GM12878 (cell line): ENCODE results near the gene FN3K. TPM values are rescaled to one million over a fixed set of nuclear protein-coding genes. Genes with fewer than 3 reads are reported as not detected.

Source experiments
- ATAC-seq: fragments of 200-7000 bp; cut with Tn5 transposase; 3 replicates; pipeline ENCODE4 v1.9.1; 2020; ENCODE audit warnings: mild to moderate bottlenecking, moderate library complexity
- BruUV-seq: library from RNA; stranded (reverse); fragments of 400-500 nt; replicated peaks from 2 replicates; lab custom pipeline; 2021; lab: Mats Ljungman, UMichigan
- CTCF ChIA-PET: fragments of 300-600 bp; sonication (Branson Sonifier 250); formaldehyde crosslinking; extraction: SDS; loops from one replicate; lab custom pipeline; 2021; ENCODE audit warnings: inconsistent platforms; lab: Yijun Ruan, JAX
- POLR2A ChIA-PET: fragments of 350-600 bp; formaldehyde crosslinking; extraction: SDS; loops from one replicate; lab custom pipeline; 2021; ENCODE audit warnings: inconsistent platforms; lab: Charles Lee
- RAD21 ChIA-PET: fragments of 300-600 bp; sonication (Branson Sonifier 250); formaldehyde crosslinking; loops from one replicate; lab custom pipeline; 2023; ENCODE audit warnings: antibody characterized with exemption; ENCODE audit not compliant: unreplicated experiment; lab: Charles Lee
- SMC1A ChIA-PET: fragments of 300-600 bp; sonication (Branson Sonifier 250); formaldehyde crosslinking; loops from one replicate; lab custom pipeline; 2023; ENCODE audit not compliant: unreplicated experiment, uncharacterized antibody; lab: Charles Lee
- DNase-seq: peaks from one replicate; pipeline ENCODE4 v3.0.0-alpha.2; 2011; ENCODE audit warnings: low read depth, low spot score
- FAIRE-seq: peaks from 3 replicates; lab custom pipeline; 2011; peaks lifted over from hg19 to GRCh38; lab: Jason Lieb, UNC
- H2AFZ ChIP-seq: 2 replicates; pipeline ENCODE4 v1.6.0; 2011; ENCODE audit warnings: low read depth, low read length, control low read depth; ENCODE audit not compliant: control insufficient read depth
- H3K27ac ChIP-seq: 2 replicates; pipeline ENCODE4 v1.5.1; 2011; ENCODE audit warnings: control low read depth; ENCODE audit not compliant: control insufficient read depth, insufficient read depth
- H3K27me3 ChIP-seq, 2 experiments: replicated peaks in 1 of 2; 2 replicates each; pipeline versions ENCODE4 v1.6.0 to v1.6.1; 2011; ENCODE audit warnings: low read length in 1 of 2; ENCODE audit not compliant: control insufficient read depth in 2 of 2, insufficient read depth in 2 of 2
- H3K36me3 ChIP-seq, 2 experiments: 2 replicates each; pipeline ENCODE4 v1.5.1; 2011; ENCODE audit warnings: low read length in 1 of 2; ENCODE audit not compliant: control insufficient read depth in 2 of 2, insufficient read depth in 2 of 2
- H3K4me1 ChIP-seq: 2 replicates; pipeline ENCODE4 v1.6.1; 2011; ENCODE audit warnings: mild to moderate bottlenecking, low read length, moderate library complexity, mixed read lengths; ENCODE audit not compliant: control insufficient read depth, insufficient read depth
- H3K4me2 ChIP-seq: 2 replicates; pipeline ENCODE4 v1.6.0; 2011; ENCODE audit warnings: control low read depth; ENCODE audit not compliant: control insufficient read depth, insufficient read depth
- H3K4me3 ChIP-seq: fragments of 200-600 bp; sonication (generic); 2 replicates; pipeline ENCODE4 v1.5.1; 2016
- H3K79me2 ChIP-seq: 2 replicates; pipeline ENCODE4 v1.6.0; 2011; ENCODE audit warnings: low read length; ENCODE audit not compliant: control insufficient read depth, insufficient read depth
- H3K9ac ChIP-seq: 2 replicates; pipeline ENCODE4 v1.8.0; 2011; ENCODE audit warnings: low read length, control low read depth, mixed read lengths; ENCODE audit not compliant: control insufficient read depth, insufficient read depth
- H3K9me3 ChIP-seq: replicated peaks from 3 replicates; pipeline ENCODE4 v1.5.1; 2011; ENCODE audit warnings: mild to moderate bottlenecking, low read length; ENCODE audit not compliant: control insufficient read depth, insufficient read depth
- H4K20me1 ChIP-seq: 2 replicates; pipeline ENCODE4 v1.6.0; 2011; ENCODE audit not compliant: control insufficient read depth, insufficient read depth
- ATF7 ChIP-seq: fragments of 450-650 bp; IDR thresholded peaks from 2 replicates; pipeline ENCODE4 v1.6.1; 2016; ENCODE audit warnings: low read depth, mild to moderate bottlenecking
- BRCA1 ChIP-seq: IDR thresholded peaks from 2 replicates; pipeline ENCODE4 v1.6.1; 2011; ENCODE audit warnings: low read depth, low read length, improper control_type of control experiment
- FOXK2 ChIP-seq: fragments of 450-650 bp; IDR thresholded peaks from 2 replicates; pipeline ENCODE4 v1.6.1; 2017; ENCODE audit warnings: mild to moderate bottlenecking, moderate library complexity
- IRF3 ChIP-seq: fragments of 450-650 bp; IDR thresholded peaks from 2 replicates; pipeline ENCODE4 v1.6.1; 2014; ENCODE audit warnings: mild to moderate bottlenecking
- IRF5 ChIP-seq: fragments of 450-650 bp; IDR thresholded peaks from 2 replicates; pipeline ENCODE4 v1.6.1; 2017; ENCODE audit warnings: borderline replicate concordance
- LARP7 ChIP-seq: fragments of 450-650 bp; IDR thresholded peaks from 2 replicates; pipeline ENCODE4 v1.6.1; 2017; ENCODE audit warnings: mild to moderate bottlenecking
- MAX ChIP-seq: IDR thresholded peaks from 2 replicates; pipeline ENCODE4 v1.6.1; 2012; ENCODE audit warnings: low read depth, low read length, improper control_type of control experiment
- MEF2A ChIP-seq: IDR thresholded peaks from 2 replicates; pipeline ENCODE4 v1.6.1; 2011; ENCODE audit warnings: low read depth, mild to moderate bottlenecking, low read length, moderate library complexity; ENCODE audit not compliant: insufficient read depth
- POU2F2 ChIP-seq: IDR thresholded peaks from 3 replicates; pipeline ENCODE4 v1.6.1; 2011; ENCODE audit warnings: low read depth, mild to moderate bottlenecking, low read length, borderline replicate concordance
- SIN3A ChIP-seq: IDR thresholded peaks from 2 replicates; pipeline ENCODE4 v1.6.1; 2012; ENCODE audit warnings: low read depth, low read length, improper control_type of control experiment
- SIX5 ChIP-seq: IDR thresholded peaks from 2 replicates; pipeline ENCODE4 v1.6.1; 2011; ENCODE audit warnings: mild to moderate bottlenecking, low read depth, low read length, moderate library complexity; ENCODE audit not compliant: severe bottlenecking
- TARDBP ChIP-seq: IDR thresholded peaks from 2 replicates; pipeline ENCODE4 v1.6.1; 2016; ENCODE audit warnings: borderline replicate concordance
- ZBTB33 ChIP-seq: fragments of 450-650 bp; IDR thresholded peaks from 2 replicates; pipeline ENCODE4 v1.6.1; 2017; ENCODE audit warnings: mild to moderate bottlenecking
- ZNF207 ChIP-seq: fragments of 450-650 bp; IDR thresholded peaks from 2 replicates; pipeline ENCODE4 v1.6.1; 2014; ENCODE audit warnings: antibody characterized with exemption, mild to moderate bottlenecking, borderline replicate concordance
- ZNF592 ChIP-seq: fragments of 450-650 bp; IDR thresholded peaks from 2 replicates; pipeline ENCODE4 v1.6.1; 2017; ENCODE audit warnings: mild to moderate bottlenecking, moderate library complexity
- WGBS: methylation state at CpG from one replicate; pipeline ENCODE4 v1.1.6; 2016; ENCODE audit warnings: low lambda C conversion rate; ENCODE audit not compliant: insufficient replicate concordance, insufficient coverage; ENCODE audit errors: missing lambda C conversion rate; 5-methylcytosine and 5-hydroxymethylcytosine counted together
- in situ Hi-C: fragments of 300-500 bp; cut with MboI; formaldehyde crosslinking; loops from 9 replicates; pipeline ENCODE4 v1.14.3; 2018; ENCODE audit warnings: mixed read lengths
- intact Hi-C: fragments of 100-400 bp; cut with micrococcal nuclease; formaldehyde crosslinking; loops from one replicate; pipeline ENCODE4 v1.14.2; 2022; ENCODE audit not compliant: unreplicated experiment
- polyA plus RNA-seq, 11 experiments: library from polyadenylated mRNA; depleted of rRNA in 4 of 11; unstranded in 6 of 11; stranded (reverse) in 5 of 11; fragments of >200 nt; fragmentation: Nextera tagmentation in 4 of 11; fragmentation: Illumina TruSeq in 1 of 11; extraction: Ambion mirVana in 4 of 11; extraction: Trizol in 1 of 11; gene quantifications; 1 replicate in 1 of 11; 2 replicates in 10 of 11; pipeline versions ENCODE4 v1.2.1 to v1.2.3, GENCODE V29; 2011 to 2016; ENCODE audit warnings: inconsistent platforms in 2 of 11, missing spikeins in 2 of 11, low read depth in 1 of 11
- total RNA-seq, 4 experiments: library from RNA; depleted of rRNA in 3 of 4; stranded (reverse); fragments of >200 nt in 3 of 4; fragmentation: Illumina TruSeq in 1 of 4; extraction: Trizol in 1 of 4; gene quantifications; 2 replicates each; pipeline versions ENCODE4 v1.2.1 to v1.2.3, GENCODE V29; 2013 to 2021

Gene FN3K
- total and polyA plus RNA-seq, 10 of the 15 experiments (the other 5 are each of a cell fraction or from before 2014, with no cell fraction given) = 0.08 to 0.51 (median 0.17) TPM; not detected in 7

- TF ChIP-seq ZNF592 = no peak
- TF ChIP-seq, all 136 proteins: peak for 0
These were observed 47.5 kb upstream of the FN3K start (continued) for GRCh38 chr17:82687871-82688270.

GRCh38 chr17:82689077-82689476 lies 46.3 kb upstream of the FN3K start:
- 54% methylated on average over 8 of the region's 8 CpGs for WGBS
- TF ChIP-seq ATF7 = no peak
- TF ChIP-seq BRCA1 = no peak
- no peak for TF ChIP-seq FOXK2
- TF ChIP-seq ZBTB33 = no peak
- no peak for TF ChIP-seq IRF5
- no peak for TF ChIP-seq MAX
- no peak for TF ChIP-seq SIN3A
- no peak for TF ChIP-seq POU2F2
- TF ChIP-seq LARP7 = no peak
- no peak for TF ChIP-seq IRF3
- no peak for TF ChIP-seq TARDBP
- no peak for TF ChIP-seq MEF2A
- no peak for TF ChIP-seq ZNF207
- no peak for TF ChIP-seq SIX5

More at GRCh38 chr17:82689077-82689476, 46.3 kb upstream of the FN3K start:
- Histone ChIP-seq H3K36me3 (no peaks in the 10 kb centered on the region), H2AFZ (no peak overlapping the region), H3K9ac (no peak overlapping the region), H3K27me3 (no peaks in the 10 kb centered on the region), H3K4me2 (no peak overlapping the region), H4K20me1 (no peaks in the 10 kb centered on the region), H3K4me1 (no peaks in the 10 kb centered on the region), H3K9me3 (peaks cover 1% of the 10 kb centered on the region; the same call in 1 of the 3 replicates), H3K27ac (no peak overlapping the region), H3K4me3 (no peak overlapping the region), H3K79me2 (no peaks in the 10 kb centered on the region)
- DNase-seq (no peak), ATAC-seq (no peak), FAIRE-seq (no peak)
- in situ Hi-C loops (no loop called here), intact Hi-C loops (no loop called here)
- RAD21 ChIA-PET = interaction anchor here (0.7 kb wide), 1 partner anchor 69 kb away, joined by 4 read pairs; no protein-coding TSS in a partner anchor
- SMC1A ChIA-PET = interaction anchor here (0.7 kb wide), 1 partner anchor 19 kb away, joined by 3 read pairs; no protein-coding TSS in a partner anchor
- POLR2A ChIA-PET = no interaction called here
- CTCF ChIA-PET = no interaction called here
- BruUV-seq = no TSS peak
